Testis (tissue), 3 donors: ENCODE measurements around the gene NPM3. TPM values are rescaled to one million over a fixed set of nuclear protein-coding genes. Genes with fewer than 3 reads are reported as not detected.
A peak's percentile ranks its signal among the peaks of the same experiment; 100 is the strongest.

Source experiments
- DNase-seq: peaks from one replicate; pipeline ENCODE4 v3.0.0-alpha.2; 2019
- H3K27ac ChIP-seq, 2 donors: fragments of 200-600 bp; sonication (generic); one replicate each; pipeline ENCODE4 v1.5.1; 2019
- H3K27me3 ChIP-seq: fragments of 200-600 bp; sonication (generic); one replicate; pipeline ENCODE4 v1.5.1; 2019
- H3K36me3 ChIP-seq: fragments of 200-600 bp; sonication (generic); one replicate; pipeline ENCODE4 v1.5.1; 2017; ENCODE audit warnings: low read depth; ENCODE audit errors: missing control alignments
- H3K4me1 ChIP-seq: fragments of 200-600 bp; sonication (generic); one replicate; pipeline ENCODE4 v1.5.1; 2019
- H3K4me3 ChIP-seq, 2 donors: fragments of 200-600 bp; sonication (generic); one replicate each; pipeline ENCODE4 v1.5.1; 2017 to 2019
- H3K9me3 ChIP-seq: fragments of 200-600 bp; sonication (generic); one replicate; pipeline ENCODE4 v1.5.1; 2017
- POLR2A ChIP-seq: fragments of 450-650 bp; IDR thresholded peaks from one replicate; pipeline ENCODE4 v1.6.1; 2017; ENCODE audit warnings: antibody characterized with exemption, mild to moderate bottlenecking, moderate library complexity
- WGBS, 2 donors: methylation state at CpG; one replicate each; pipeline ENCODE4 v1.1.5; 2018; 5-methylcytosine and 5-hydroxymethylcytosine counted together
- intact Hi-C: fragments of 100-400 bp; cut with DNase I; formaldehyde crosslinking; loops from one replicate; pipeline ENCODE4 v1.15.1; 2023; ENCODE audit warnings: low total_unique reads
- polyA plus RNA-seq: library from polyadenylated mRNA; stranded (reverse); fragments of 350-450 nt; fragmentation: Illumina TruSeq; extraction: RNeasy Lipid Tissue Mini Kit (QIAGEN cat#74804); gene quantifications from one replicate; pipeline ENCODE4 v1.2.3, GENCODE V29; 2014; ENCODE audit warnings: low read depth, low replicate concordance; ENCODE audit not compliant: insufficient read depth
- total RNA-seq, 2 donors: library from RNA; depleted of rRNA; stranded (reverse); fragments of >200 nt; gene quantifications; one replicate each; pipeline ENCODE4 v1.2.3, GENCODE V29; 2016
- TF ChIP-seq, protein P1 (sequence below), 3 experiments: fragments of 450-650 bp in 2 of 3; fragments of 200-600 bp in 1 of 3; sonication (generic) in 1 of 3; IDR thresholded peaks; one replicate each; pipeline ENCODE4 v1.5.1; 2016 to 2019; ENCODE audit warnings: antibody characterized with exemption in 3 of 3, mild to moderate bottlenecking in 2 of 3, moderate library complexity in 1 of 3

NPM3 gene
- total and polyA plus RNA-seq, 3 donors from 2014 or later, result 38.9 to 64.5 (median 40.9) TPM

DNA sequence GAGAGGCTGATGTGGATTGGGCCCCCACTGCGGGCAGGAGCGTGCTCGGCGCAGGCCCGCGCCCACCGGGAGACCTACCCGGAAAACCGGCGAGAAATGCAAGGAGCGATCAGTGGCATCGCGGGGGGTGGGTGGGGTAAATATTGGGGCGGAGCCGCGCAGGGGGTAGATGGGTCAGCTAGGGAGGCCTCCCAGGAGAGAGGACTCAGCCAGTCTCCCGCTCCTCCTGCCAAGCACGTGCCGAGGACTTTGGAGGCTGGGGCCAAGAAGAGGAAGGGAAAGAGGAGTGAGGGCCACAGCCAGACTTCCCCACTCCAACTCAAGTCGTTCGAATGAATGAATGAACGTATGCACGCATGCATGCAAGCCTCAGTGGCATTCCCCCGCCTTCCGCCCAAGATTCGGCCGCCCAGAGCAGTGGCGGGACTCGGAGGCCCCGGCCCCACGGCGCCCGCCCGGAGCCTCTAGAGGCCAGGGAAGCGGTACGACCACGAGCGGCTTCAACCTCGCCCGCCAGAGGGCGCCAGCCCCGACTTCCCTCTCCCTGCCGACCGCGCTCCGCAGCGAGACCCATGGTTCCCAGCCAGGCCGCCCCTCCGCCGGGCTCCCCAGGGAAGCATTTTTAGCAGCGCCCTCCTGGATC, 3.6 kb downstream of the NPM3 start:
- peaks cover under 1% of the 10 kb centered on the region for H3K27me3 ChIP-seq
- WGBS, 2 donors, result 5 to 6% methylated on average over 27 to 36 of the region's 51 CpGs

DNA sequence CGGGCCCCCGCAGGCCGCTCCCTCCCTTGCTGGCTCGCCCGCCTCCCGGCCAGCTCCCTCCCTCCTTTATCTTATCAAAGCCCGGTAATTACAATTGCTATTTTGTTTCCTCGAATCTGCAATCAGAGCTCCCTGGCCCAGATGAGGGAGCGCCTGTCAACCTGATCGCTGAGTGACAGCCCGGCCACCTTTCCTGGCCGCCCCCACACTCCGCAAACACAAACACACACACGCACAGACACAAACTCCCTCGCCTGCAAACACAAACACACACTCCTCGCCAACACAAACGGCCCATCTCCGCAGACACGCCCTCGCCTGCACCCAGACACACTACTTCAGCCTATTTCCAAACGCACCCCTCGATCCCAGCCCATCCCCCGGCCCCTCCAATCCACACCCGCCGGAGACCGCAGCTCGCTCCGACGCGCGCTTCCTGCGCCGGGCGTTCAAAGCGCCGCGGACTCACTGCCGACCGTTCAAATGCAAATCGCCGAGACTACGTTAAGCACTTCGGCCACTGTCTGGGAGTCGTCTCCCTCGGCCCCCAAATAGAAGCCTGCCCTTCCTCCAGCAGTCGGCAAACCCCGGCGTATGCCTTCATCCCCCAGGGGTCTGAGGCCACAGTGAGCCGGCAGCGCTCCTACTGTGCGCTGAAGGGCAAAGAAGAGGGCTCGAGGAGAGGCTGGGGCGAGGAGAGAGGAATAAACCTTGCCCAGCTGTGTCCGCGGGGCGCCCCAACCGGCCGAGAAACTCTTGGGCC, 4.3 kb downstream of the NPM3 start:
- Histone ChIP-seq H3K4me3 (peak overlapping the region in 1 of 2 donors; percentile 23), H3K27me3 (peaks cover 6% of the 10 kb centered on the region), H3K36me3 (no peaks in the 10 kb centered on the region), H3K27ac (no peak overlapping the region), H3K4me1 (peaks cover 33% of the 10 kb centered on the region), H3K9me3 (no peaks in the 10 kb centered on the region)
- DNase-seq, result peak; percentile 81
- TF ChIP-seq, protein P1, sequence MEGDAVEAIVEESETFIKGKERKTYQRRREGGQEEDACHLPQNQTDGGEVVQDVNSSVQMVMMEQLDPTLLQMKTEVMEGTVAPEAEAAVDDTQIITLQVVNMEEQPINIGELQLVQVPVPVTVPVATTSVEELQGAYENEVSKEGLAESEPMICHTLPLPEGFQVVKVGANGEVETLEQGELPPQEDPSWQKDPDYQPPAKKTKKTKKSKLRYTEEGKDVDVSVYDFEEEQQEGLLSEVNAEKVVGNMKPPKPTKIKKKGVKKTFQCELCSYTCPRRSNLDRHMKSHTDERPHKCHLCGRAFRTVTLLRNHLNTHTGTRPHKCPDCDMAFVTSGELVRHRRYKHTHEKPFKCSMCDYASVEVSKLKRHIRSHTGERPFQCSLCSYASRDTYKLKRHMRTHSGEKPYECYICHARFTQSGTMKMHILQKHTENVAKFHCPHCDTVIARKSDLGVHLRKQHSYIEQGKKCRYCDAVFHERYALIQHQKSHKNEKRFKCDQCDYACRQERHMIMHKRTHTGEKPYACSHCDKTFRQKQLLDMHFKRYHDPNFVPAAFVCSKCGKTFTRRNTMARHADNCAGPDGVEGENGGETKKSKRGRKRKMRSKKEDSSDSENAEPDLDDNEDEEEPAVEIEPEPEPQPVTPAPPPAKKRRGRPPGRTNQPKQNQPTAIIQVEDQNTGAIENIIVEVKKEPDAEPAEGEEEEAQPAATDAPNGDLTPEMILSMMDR (IDR thresholded peaks at IDR 0.05), result no peak
- TF ChIP-seq POLR2A, result no peak
- intact Hi-C loops, result no loop called here
- 20 to 22% methylated on average over 40 to 58 of the region's 58 CpGs for WGBS, 2 donors

More for the DNA sequence above, 3.6 kb downstream of the NPM3 start:
- TF ChIP-seq, protein P1 (IDR thresholded peaks at IDR 0.05), result peak; percentile 57 to 79 (median 58)
- no peak for TF ChIP-seq POLR2A
- intact Hi-C loops, result no loop called here
- Histone ChIP-seq H3K4me1 (peaks cover 31% of the 10 kb centered on the region), H3K9me3 (no peaks in the 10 kb centered on the region), H3K36me3 (no peaks in the 10 kb centered on the region), H3K4me3 (peak overlapping the region in 1 of 2 donors; percentile 23), H3K27ac (no peak overlapping the region)
- peak; percentile 88 for DNase-seq

DNA sequence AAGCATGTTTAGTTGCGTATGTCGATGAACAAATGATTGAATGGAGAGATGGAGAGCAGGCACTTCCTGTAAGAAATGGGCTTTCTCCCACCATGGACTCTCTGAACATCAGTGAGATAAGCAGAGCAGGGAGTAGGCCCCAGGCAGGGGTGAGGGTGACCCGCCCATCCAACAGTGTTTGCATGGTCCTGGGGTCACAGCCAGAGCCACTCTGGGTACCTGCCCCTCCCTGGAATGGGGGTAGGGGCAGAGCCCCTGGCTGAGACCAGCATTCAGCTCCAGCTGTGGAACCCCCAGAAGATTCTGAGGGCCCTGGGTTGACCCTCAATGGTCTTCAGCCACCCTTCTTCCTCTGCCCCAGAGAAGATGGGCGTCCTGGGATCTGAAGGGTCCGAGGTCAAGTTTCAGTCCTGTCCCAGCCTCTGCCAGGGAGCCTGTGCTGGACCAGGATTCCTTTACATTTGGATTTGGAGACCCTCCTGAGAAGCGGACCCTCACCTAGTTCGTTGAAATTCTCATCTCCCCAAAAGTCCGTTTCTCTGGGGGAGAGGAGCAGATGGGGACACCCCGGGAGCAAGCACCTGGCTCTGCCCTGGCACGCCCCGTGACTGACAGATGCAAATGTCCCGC, 5.0 kb downstream of the NPM3 start:
- TF ChIP-seq, protein P1 (IDR thresholded peaks at IDR 0.05), result no peak
- no peak for TF ChIP-seq POLR2A
- no peak for DNase-seq
- Histone ChIP-seq H3K27ac (no peak overlapping the region), H3K4me1 (peaks cover 32% of the 10 kb centered on the region), H3K27me3 (peaks cover 6% of the 10 kb centered on the region), H3K9me3 (no peaks in the 10 kb centered on the region), H3K36me3 (no peaks in the 10 kb centered on the region), H3K4me3 (no peak overlapping the region)
- intact Hi-C loops, result no loop called here
- 55 to 68% methylated on average over 10 to 12 of the region's 12 CpGs for WGBS, 2 donors

DNA sequence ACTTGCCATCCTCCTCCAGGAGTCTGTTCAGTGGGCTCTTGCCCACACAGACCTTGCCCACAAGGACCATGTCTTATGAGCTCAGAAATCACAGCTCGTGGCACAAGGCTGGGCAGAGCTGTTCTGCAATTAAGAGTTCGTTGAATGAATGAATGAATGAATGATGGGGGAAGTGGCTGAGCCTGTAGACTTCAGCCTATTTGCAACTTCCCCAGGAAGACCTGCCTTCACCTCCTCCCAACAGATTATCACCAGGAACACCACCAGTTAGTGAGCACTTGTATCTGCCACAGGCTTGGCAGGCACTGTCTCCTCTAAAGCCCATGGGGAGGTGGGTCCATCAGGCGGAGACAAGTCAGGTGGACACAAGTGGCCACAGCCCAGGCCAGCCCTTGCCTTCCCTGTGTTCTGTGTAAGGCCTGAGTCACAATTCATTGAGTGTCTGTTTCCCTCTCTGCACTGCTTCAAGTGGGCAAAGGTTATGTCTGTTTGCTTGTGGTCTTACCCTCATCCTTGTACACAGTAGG, 5.6 kb downstream of the NPM3 start:
- Histone ChIP-seq H3K4me3 (no peak overlapping the region), H3K27ac (no peak overlapping the region), H3K9me3 (no peaks in the 10 kb centered on the region), H3K36me3 (no peaks in the 10 kb centered on the region), H3K27me3 (peaks cover 6% of the 10 kb centered on the region), H3K4me1 (peaks cover 30% of the 10 kb centered on the region)
- 86 to 94% methylated on average over 3 of the region's 3 CpGs for WGBS, 2 donors
- TF ChIP-seq, protein P1 (IDR thresholded peaks at IDR 0.05), result no peak
- TF ChIP-seq POLR2A, result no peak
- intact Hi-C loops, result no loop called here
- no peak for DNase-seq
